RPMI7951 (cell line): Measurements from ENCODE around the gene TMEM269. TPM values are rescaled to one million over a fixed set of nuclear protein-coding genes. Genes with fewer than 3 reads are reported as not detected.
"Not testable (repeated sequence)": the region's sequence is repeated elsewhere in the genome, so short reads cannot be mapped to it uniquely, and the experiment has no call there.

Experiments
- DNase-seq: peaks from one replicate; pipeline ENCODE4 v3.0.0-alpha.2; 2012; ENCODE audit warnings: low read depth
- total RNA-seq: library from RNA; depleted of rRNA; stranded (reverse); fragments of >200 nt; shearing (Covaris generic); gene quantifications from 2 replicates; pipeline ENCODE4 v1.2.3, GENCODE V29; 2014

TMEM269 gene
- total RNA-seq, 1 experiment from 2014 or later, result not detected

DNA sequence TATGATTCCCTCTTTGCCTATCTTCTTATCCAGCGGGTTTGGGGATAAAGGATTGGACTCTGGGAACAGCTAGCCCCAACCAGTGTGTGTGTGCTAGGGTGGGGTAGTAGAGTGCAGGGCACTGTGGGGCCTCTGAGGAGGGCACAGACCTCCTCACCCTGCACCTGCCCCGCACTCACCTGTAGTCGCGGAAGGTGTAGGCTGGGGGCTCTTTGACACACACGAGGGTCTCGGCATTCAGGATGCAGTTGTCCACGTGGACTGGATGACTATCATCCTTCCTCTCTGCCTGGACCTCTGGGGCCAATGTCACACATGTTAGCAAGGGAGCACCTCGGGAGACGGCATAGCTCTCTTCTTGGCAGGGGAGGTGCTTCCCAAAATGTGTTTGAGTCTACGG is 36.8 kb upstream of the TMEM269 start:
- no peak for DNase-seq

GRCh38 chr1:42748461-42749410 is 36.1 kb upstream of the TMEM269 start:
- no peak for DNase-seq

DNA sequence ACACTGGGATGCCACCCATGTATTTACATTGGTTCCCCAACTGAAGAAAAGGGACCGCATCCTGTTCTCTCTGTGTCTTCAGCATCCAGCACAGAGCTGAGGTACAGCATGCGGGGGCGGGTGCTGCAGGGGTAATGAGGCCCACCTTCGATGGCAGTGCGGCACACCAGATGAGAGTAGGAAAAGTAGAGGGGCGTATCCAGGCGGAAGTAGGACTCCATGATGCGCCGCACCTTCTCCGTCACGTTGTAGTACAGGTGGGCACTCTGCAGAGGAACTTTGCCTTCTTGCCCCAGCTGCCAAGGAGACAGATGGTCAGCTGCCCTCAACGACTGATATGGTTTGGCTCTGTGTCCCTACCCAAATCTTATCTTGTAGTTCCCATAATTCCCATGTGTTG is 34.8 kb upstream of the TMEM269 start:
- no peak for DNase-seq

GRCh38 chr1:42751511-42752070 is 33.2 kb upstream of the TMEM269 start:
- not testable (repeated sequence) for DNase-seq

DNA sequence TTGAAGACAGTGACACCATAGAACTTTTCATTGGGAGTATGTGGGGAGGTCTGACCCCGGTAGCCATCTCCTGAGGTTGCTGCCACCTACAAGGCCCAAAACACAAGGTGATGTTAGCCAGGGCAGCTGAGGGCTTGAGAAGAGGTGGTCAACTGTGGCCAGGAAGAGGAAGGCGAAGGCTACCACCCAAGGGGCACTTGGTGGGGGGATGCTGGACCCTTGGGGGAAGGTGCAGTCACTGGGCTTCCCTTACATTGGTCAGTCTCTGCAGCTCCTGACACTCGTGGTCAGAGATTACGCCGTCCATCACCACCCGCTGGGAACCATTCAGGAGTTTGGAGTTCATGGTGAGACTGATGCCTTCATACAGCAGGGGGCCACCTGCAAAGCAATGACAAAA is 32.5 kb upstream of the TMEM269 start:
- DNase-seq, result no peak

GRCh38 chr1:42753070-42753469 is 31.7 kb upstream of the TMEM269 start:
- DNase-seq, result no peak

DNA sequence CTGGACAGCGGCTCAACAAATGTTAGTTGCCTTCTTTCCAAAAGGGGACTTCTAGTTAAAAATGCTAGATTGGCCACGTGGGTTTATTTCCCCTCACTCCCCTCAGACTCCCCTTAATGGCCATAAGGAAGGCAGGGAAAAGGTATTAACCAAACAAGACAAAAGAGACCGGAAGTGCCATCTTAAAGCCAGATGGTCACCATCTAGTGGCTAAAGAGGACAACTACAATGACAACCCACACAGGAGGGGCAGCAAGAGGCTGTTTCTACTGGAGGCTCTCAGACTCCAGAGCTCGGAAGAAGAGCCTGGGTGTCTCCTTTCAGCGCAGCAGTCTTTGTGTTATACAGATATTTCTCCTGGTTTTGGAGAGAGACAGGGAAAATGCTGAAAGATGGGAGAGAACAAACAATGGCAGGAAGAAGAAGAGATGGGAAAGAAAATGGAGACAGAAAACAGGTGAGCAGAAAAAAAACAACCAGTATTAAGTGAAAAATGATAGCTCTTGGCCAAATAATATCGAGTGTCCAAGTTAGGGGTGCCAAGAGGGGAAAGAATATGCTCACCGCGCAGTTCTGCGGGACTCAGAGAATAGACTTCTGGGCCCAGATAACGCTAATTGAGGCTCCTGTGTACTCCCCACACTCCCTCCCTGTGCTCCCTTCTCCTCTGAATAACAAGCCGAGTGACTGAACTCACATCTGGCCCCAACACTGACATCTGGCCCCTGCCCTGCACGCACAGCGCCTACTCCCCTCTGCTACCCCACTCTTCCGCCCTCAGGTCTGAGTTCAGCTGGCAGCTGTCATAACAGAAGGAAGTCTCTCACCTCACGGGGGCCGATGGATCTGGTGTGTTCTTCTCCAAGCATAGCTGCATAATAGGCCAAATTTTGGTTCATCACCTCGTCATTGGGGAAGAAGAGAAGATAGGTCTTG is 27.6 kb upstream of the TMEM269 start:
- peak; percentile 63 for DNase-seq

DNA sequence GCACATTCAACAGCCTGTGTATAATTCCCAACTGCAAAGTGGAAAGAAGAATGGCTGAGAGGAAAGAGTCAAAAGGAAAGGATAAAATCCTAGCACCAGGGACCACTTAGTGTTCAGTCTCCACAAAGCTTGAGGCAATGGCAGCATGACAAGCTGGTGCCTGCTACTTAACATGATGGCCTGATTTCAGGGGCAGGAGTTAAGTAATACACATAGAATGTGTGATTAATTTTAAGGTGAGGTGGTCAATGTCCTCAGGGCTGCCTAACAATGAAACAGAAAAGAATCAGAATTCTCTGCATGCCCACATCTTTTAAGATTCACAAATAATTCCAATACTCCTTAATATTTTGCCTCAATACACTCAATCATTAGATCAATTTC is 26.9 kb upstream of the TMEM269 start:
- DNase-seq, result no peak

GRCh38 chr1:42758641-42759040 is 26.1 kb upstream of the TMEM269 start:
- no peak for DNase-seq

DNA sequence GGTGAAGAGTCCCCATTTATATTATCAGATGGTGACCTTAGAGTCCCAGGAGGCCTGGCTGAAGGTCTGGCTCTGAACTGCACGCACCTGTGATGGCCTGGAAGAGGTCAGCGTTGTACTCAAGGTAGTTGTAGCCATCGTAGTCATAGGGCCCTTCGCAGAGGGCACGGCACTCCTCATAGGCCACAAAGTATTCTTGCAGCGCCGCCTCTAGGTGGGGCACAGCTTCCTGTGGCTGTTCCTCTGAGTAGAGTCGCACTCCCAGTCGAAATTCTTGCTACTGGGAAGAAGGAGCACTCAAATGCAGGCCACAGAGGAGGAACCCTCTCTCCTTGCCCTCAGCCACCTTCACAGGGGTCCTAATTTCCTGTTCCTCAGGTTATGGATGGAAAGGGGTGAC is 25.7 kb upstream of the TMEM269 start:
- DNase-seq, result no peak

DNA sequence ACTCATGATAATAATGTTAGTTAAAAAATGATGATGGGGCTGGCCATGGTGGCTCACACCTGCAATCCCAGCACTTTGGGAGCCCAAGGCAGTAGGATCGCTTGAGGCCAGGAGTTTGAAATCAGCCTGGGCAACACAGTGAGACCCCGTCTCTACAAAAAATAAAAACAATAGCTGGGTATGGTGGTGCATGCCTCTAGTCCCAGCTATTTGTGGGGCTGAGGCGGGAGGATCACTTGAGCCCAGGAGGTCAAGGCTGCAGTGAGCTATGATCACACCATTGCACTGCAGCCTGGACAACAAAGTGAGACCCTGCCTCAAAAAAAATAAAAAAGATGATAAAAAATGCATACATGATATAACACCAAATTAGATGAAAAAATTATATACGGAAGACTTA is 23.2 kb upstream of the TMEM269 start:
- no peak for DNase-seq

- DNase-seq, result no peak
Measured at GRCh38 chr1:42762269-42762668, 22.5 kb upstream of the TMEM269 start.

- DNase-seq, result no peak
Measured at GRCh38 chr1:42765269-42765668, 19.5 kb upstream of the TMEM269 start.

DNA sequence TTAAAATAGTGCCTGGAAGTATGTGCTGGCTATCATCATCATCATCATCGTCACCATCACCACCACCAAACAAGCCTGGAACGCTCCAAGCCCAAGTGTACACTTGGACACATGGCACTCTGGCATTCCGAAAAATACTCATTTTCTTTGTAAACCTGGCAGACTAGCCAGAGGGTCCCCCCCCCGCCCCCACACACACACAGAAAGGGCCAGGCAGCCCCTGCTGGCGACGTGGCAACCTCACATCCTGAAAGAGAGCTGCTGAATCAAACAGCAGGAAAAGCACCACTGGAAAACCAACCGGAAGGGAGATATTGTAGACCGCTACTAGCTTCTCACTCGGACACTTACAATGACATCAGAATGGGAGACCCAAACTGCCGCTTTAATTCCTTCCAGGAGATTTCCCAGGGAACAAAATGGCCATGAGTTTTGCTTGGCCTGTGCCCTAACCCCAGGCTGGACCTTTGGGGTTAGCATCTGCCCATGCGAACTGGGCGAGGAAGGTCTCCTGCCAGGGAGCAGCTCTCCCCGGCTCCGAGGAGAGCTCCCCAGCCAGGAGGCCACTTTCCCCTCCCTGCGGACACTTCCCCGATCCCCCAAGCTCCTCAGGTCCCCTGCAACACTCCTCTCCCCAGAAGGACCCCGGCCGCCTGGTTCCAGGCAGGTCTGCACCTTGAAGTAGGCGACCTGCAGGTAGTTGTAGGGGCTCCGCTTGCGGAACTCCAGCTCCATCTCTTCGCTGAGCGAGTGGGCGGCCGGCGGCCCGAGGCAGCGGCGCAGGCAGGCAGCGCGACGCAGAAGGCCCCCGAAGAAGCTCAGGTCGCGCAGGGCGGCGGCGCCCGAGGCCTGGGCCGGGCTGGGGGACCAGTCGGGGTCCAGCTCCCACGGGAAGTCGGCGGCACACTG is 18.7 kb upstream of the TMEM269 start:
- DNase-seq, result peak; percentile 85

- DNase-seq, result peak; percentile 99
Measured at GRCh38 chr1:42766741-42767509, 17.9 kb upstream of the TMEM269 start, which contains the start of the genes C1orf50 and P3H1. Gene C1orf50 (plus strand): TSS chr1:42767249. CDS start chr1:42767312, 63 bp downstream. Gene P3H1 (minus strand): TSS chr1:42767028. CDS start chr1:42766971, 57 bp downstream.

DNA sequence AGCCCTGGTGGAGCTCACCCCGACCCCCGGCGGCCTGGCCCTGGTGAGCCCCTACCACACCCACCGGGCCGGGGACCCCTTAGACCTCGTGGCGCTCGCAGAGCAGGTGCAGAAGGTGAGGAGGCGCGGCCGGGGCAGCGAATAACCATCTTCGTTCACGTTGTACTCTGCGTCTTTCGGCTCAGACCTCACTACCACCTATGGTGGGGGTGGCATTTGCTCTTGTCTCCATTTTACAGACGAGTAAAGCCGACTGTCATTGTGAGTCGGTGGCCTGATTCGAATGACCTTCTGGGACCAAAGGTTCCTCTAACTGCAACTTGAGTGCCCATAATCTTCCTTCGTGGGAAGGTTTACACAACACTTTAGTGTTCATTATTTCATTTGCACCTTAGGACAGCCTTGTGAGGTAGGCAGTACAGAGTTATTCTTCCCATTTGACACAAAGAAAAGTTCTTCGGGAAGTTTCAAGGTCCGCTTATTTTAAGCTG is 17.2 kb upstream of the TMEM269 start:
- no peak for DNase-seq

- no peak for DNase-seq
Measured at GRCh38 chr1:42768172-42768571, 16.6 kb upstream of the TMEM269 start.

DNA sequence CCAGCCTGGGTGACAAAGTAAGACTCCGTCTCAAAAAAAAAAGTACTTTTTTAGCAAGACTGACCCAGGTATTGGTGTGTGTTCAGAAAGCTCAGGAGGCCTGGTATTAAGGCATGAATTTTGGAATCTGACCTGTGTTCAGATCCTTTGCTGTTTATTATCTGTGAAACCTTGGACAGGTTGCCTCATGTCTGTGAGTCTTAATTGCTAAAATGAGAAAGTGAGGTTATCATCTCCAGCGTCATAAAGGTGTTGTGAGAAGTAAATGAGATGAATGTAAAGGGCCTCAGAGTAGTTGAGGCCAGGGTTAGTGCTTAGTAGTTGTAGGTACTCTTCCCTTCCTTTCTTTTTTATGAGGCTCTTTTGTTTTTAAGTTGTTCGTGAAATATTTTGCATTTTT is 15.0 kb upstream of the TMEM269 start:
- DNase-seq, result no peak

GRCh38 chr1:42773420-42773819 is 11.4 kb upstream of the TMEM269 start:
- no peak for DNase-seq

DNA sequence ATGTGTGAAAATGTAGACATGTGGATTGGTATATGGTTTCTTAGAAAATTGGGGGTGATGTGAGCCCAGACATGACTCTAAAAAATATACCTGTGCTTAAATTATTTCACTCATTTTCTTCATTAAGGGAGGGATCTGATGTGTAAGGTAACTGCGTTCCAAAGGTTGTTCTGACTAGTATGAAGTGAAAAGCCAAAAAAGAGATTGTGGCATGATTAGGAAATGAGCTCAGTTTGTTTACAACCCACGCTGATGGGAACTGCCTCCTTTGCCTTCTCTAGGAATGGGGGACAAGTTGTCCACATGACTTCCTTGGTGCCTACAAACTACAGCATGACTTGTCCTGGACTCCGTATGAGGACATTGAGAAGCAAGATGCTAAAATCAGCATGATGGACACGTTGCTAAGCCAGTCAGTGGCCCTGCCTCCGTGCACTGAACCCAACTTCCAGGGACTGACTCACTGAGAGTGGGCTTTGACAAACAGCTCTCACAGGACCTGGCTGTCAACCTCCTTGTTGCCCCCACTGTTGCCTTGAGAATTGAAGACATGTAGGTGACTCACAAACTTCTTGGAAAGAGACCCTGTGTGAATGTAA is 9.8 kb upstream of the TMEM269 start:
- no peak for DNase-seq
